ENCODE data around the gene AHCY.

DNA sequence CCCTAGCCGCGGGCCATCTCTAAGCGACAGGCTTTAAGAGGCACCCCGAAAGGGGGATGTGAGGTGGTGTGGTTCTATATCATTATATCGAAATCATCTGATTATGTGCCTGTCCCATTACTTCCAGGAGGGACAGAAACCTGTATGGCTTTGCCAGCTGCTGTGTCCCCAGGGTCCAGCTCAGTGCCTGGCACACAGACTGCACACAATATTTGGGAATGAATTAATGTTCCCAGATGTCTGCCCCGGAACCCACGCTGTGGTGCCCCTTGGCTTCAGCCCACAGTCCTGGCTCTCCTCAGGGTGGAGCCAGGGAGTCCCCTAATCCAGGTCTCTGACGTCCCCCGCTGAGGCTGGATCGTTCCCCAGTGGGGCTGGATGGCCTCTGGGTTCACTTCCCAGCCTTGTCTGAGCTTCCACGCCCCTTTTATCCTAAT is 8.9 kb upstream of the AHCY start:
- TF ChIP-seq POLR2A (IDR thresholded peaks at IDR 0.05) = no peak
- TF ChIP-seq, protein P1, sequence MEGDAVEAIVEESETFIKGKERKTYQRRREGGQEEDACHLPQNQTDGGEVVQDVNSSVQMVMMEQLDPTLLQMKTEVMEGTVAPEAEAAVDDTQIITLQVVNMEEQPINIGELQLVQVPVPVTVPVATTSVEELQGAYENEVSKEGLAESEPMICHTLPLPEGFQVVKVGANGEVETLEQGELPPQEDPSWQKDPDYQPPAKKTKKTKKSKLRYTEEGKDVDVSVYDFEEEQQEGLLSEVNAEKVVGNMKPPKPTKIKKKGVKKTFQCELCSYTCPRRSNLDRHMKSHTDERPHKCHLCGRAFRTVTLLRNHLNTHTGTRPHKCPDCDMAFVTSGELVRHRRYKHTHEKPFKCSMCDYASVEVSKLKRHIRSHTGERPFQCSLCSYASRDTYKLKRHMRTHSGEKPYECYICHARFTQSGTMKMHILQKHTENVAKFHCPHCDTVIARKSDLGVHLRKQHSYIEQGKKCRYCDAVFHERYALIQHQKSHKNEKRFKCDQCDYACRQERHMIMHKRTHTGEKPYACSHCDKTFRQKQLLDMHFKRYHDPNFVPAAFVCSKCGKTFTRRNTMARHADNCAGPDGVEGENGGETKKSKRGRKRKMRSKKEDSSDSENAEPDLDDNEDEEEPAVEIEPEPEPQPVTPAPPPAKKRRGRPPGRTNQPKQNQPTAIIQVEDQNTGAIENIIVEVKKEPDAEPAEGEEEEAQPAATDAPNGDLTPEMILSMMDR (IDR thresholded peaks at IDR 0.05) = no peak

Measured in body of pancreas (tissue), 4 donors.